ENCODE data around the gene TNC. TPM values are rescaled to one million over a fixed set of nuclear protein-coding genes. Genes with fewer than 3 reads are reported as not detected.

The TNC gene
- total and polyA plus RNA-seq, 10 of the 15 experiments (the other 5 are each of a cell fraction or from before 2014, with no cell fraction given): 0.05 to 4.2 (median 0.14) TPM

GRCh38 chr9:115103746-115104477, 14.0 kb downstream of the TNC start:
- CTCF ChIA-PET: no interaction called here
- no peak overlapping the region for H3K27ac ChIP-seq (ENCODE audit: control insufficient read depth, insufficient read depth)
- BruUV-seq (replicated peaks): no TSS peak
- SMC1A ChIA-PET (ENCODE audit: uncharacterized antibody, unreplicated experiment): interaction anchor here (1.4 kb wide), 1 partner anchor 39 kb away, joined by 3 read pairs; no protein-coding TSS in a partner anchor
- no peaks in the 10 kb centered on the region for H3K79me2 ChIP-seq (ENCODE audit: control insufficient read depth, insufficient read depth, low read length)
- no peak for DNase-seq (ENCODE audit: low read depth, low spot score)
- 0% methylated on average over 3 of the region's 3 CpGs for WGBS (ENCODE audit: insufficient coverage, insufficient replicate concordance, low lambda C conversion rate, missing lambda C conversion rate)
- no peak overlapping the region for H3K4me2 ChIP-seq (ENCODE audit: control insufficient read depth, insufficient read depth)
- H4K20me1 ChIP-seq (ENCODE audit: control insufficient read depth, insufficient read depth): no peaks in the 10 kb centered on the region
- no peaks in the 10 kb centered on the region; a peak in 1 of 4 replicates for H3K27me3 ChIP-seq (replicated peaks in 1 of 2; ENCODE audit: control insufficient read depth in 2 of 2, insufficient read depth in 2 of 2, low read length in 1 of 2)
- RAD21 ChIA-PET (ENCODE audit: unreplicated experiment): no interaction called here
- no peaks in the 10 kb centered on the region for H3K9me3 ChIP-seq (replicated peaks; ENCODE audit: control insufficient read depth, insufficient read depth, low read length)
- no peak overlapping the region for H3K4me3 ChIP-seq
- in situ Hi-C loops (cut with MboI) (no loop called here), intact Hi-C loops (cut with micrococcal nuclease; ENCODE audit: unreplicated experiment) (no loop called here)
- ATAC-seq: no peak
- H2AFZ ChIP-seq (ENCODE audit: control insufficient read depth, low read depth, low read length): no peak overlapping the region
- POLR2A ChIA-PET: no interaction called here
- no peak for FAIRE-seq
- no peaks in the 10 kb centered on the region for H3K4me1 ChIP-seq (ENCODE audit: control insufficient read depth, insufficient read depth, low read length)
- H3K9ac ChIP-seq (ENCODE audit: control insufficient read depth, insufficient read depth, low read length): no peak overlapping the region
- TF ChIP-seq ATF7 (IDR thresholded peaks at IDR 0.05; ENCODE audit: low read depth) (no peak), NRF1 (conservative IDR thresholded peaks at IDR 0.05; ENCODE audit: low read depth, low read length) (no peak), ZNF24 (IDR thresholded peaks at IDR 0.05) (no peak), PML (IDR thresholded peaks at IDR 0.05; ENCODE audit: low read length) (no peak), ZBTB4 (CRISPR knock-in tag; IDR thresholded peaks at IDR 0.05) (no peak), CBFB (IDR thresholded peaks at IDR 0.05; ENCODE audit: low read depth) (no peak)
- H3K36me3 ChIP-seq (ENCODE audit: control insufficient read depth in 2 of 2, insufficient read depth in 2 of 2, low read length in 1 of 2): no peaks in the 10 kb centered on the region
